ENCODE results near the gene RUSC2.
"Not testable (repeated sequence)": the region's sequence is repeated elsewhere in the genome, so short reads cannot be mapped to it uniquely, and the experiment has no call there.

The RUSC2 gene

GRCh38 chr9:35495984-35496383 lies 6.1 kb downstream of the RUSC2 start:
- no peak for DNase-seq (ENCODE audit: low read depth in 2 of 2)

GRCh38 chr9:35498245-35498644 lies 8.3 kb downstream of the RUSC2 start:
- not testable (repeated sequence) for DNase-seq (ENCODE audit: low read depth in 2 of 2)

DNA sequence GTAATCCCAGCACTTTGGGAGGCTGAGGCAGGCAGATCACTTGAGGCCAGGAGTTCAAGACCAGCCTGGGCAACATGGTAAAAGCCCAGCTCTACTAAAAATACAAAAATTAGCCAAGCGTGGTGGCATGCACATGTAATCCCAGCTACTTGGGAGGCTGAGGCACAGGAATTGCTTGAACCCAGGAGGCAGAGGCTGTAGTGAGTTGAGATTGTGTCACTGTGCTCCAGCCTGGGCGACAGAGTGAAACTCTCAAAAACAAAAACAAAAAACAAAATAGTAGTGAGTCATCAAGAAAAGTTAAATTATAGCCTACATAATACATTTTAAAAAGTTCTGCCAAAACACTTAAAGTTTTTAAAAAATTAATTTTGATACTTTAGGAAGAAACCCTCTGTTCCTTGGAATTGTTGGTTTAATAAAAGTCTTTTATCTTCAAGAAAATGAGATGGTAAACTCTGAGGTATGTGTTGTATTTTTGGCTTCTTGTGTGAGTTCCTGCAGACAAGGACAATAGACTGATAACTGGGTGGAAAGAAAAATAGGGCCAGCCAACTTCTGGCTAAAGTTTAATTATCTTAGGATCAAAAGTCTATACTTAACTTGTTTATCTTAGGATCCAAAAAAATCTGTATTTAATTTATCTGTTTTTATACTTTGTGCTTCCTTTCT lies 9.3 kb downstream of the RUSC2 start:
- DNase-seq (ENCODE audit: low read depth in 2 of 2): no peak

DNA sequence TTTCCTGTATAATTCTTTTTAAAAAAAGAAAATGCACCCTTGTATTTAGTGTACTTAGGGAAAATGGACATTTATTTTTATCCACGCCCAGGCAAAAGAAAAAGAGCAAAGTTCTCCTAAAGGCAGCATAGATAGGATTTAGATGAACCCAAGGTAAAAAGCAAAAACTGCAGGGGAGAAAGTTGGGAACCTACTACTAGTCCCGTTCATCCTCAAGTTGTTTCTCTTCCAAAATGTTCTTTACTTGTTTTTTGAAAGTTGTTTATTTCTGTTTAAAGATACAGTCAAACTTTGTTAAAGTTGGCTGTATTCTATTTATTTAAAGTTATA lies 9.8 kb downstream of the RUSC2 start:
- DNase-seq (ENCODE audit: low read depth in 2 of 2): no peak

GRCh38 chr9:35500130-35500748 lies 10.3 kb downstream of the RUSC2 start:
- no peak for DNase-seq (ENCODE audit: low read depth in 2 of 2)

DNA sequence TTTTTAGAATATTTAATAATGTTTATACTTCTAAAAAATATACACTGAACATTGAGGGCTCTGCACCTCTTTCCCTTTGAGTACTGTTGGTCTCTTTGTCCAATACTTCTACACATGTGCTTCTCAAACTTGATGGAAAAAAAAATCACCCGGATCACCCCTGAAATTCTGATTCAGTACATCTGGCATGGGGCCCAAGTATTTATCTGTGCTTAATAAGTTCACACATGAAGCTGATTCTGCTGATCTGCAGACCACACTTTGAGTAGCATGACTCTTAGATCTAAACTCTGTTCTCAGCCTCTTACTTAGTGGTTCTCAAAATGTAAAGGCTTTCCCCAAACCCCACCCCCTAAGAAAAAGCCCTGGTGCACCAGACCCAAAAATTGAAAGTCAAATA lies 12.0 kb downstream of the RUSC2 start:
- DNase-seq (ENCODE audit: low read depth in 2 of 2): no peak

- DNase-seq (ENCODE audit: low read depth in 2 of 2): no peak
These were observed 16.4 kb downstream of the RUSC2 start for GRCh38 chr9:35506359-35506758.

GRCh38 chr9:35508069-35508468 lies 18.2 kb downstream of the RUSC2 start:
- DNase-seq (ENCODE audit: low read depth in 2 of 2): no peak

DNA sequence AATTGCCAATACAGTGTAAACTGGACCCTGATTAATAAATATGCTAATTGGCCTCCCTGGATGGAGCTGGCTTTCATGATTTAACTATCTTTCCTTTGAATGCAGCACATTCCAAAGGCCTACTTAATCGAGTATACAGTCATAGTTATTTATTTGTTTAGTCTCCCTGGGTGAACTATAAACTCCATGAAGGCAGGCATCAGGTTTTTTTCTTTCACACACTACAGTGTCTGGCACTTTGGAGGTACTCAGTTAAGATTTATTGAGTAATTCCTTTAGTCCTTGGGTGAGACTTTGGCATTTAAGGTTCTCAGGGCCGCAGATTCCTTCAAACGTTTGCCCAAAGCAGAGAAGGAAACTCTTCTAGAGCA lies 20.5 kb downstream of the RUSC2 start:
- no peak for DNase-seq (ENCODE audit: low read depth in 2 of 2)

- DNase-seq (ENCODE audit: low read depth in 2 of 2): no peak
These were observed 21.0 kb downstream of the RUSC2 start for GRCh38 chr9:35510754-35511428.

DNA sequence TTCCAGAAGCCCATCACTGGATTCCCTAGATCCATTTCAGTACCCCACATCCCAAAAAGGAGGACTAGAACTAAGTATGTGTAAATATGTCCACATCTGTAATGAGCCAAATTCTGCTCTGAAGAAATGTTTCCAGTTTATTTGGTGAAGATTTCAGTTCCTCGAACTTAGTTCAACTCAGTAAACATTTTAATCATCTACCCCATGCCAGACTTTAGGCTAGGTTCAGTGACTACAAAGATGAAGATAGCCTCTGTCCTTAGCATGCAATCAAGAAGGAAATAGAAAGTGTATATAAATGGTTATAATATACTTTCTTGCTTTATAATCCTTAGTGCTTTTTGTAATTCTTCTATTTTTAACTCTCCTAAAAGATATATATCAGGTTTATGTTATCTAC lies 21.5 kb downstream of the RUSC2 start:
- no peak for DNase-seq (ENCODE audit: low read depth in 2 of 2)

- DNase-seq (ENCODE audit: low read depth in 2 of 2): no peak
These were observed 25.9 kb downstream of the RUSC2 start for GRCh38 chr9:35515766-35516165.

DNA sequence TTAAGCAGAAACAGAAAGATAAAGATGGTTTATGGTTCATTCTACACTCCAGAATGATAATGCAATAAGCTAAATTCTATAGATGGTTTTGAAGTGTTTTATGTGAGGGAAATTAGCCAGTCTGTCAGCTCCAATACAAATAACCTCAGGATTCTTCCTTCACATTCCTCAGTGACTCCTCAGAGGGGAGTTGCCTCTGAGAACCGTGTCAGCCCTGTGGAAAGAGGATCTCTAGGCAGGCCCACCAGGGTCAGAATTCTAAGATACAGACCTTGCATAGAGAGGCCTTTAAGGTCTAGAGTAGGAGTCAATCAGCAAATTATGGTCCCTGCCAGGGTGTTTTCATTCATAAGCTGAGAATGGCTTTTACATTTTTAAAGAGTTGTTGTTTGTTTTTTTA lies 26.6 kb downstream of the RUSC2 start:
- no peak for DNase-seq (ENCODE audit: low read depth in 2 of 2)

GRCh38 chr9:35517131-35517530 lies 27.2 kb downstream of the RUSC2 start:
- DNase-seq (ENCODE audit: low read depth in 2 of 2): no peak

GRCh38 chr9:35517552-35518224 lies 27.8 kb downstream of the RUSC2 start:
- DNase-seq (ENCODE audit: low read depth in 2 of 2): no peak

DNA sequence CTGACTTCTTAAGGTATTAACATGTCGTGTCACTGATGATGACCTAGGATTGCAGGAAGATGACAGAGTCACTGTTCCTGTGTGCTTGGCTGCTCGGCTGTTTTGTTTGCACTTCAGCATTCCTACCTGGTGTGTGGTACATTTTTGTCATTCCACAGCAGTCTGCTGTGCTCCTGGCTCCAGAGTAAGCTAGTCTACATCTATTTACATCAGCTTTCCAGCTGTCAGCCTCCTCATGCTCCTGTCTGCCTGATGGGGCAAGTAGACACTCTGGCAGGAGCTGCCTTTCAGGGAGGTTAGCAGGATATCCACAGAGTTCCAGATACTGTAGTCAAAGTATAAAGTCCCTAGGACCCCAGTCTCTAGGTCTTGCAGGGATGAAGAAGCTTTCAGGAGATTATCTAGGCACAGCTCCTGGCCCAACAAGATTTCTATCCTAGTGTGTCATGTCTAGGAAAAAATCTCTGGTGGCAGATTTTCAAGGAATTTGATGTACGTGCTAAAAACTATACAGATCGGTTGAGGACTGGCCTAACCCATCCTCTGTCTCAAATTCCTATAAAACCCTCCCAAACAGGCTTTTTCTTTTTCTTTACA lies 28.4 kb downstream of the RUSC2 start:
- no peak for DNase-seq (ENCODE audit: low read depth in 2 of 2)

- DNase-seq (ENCODE audit: low read depth in 2 of 2): no peak
These were observed 29.2 kb downstream of the RUSC2 start for GRCh38 chr9:35518981-35519679.

DNA sequence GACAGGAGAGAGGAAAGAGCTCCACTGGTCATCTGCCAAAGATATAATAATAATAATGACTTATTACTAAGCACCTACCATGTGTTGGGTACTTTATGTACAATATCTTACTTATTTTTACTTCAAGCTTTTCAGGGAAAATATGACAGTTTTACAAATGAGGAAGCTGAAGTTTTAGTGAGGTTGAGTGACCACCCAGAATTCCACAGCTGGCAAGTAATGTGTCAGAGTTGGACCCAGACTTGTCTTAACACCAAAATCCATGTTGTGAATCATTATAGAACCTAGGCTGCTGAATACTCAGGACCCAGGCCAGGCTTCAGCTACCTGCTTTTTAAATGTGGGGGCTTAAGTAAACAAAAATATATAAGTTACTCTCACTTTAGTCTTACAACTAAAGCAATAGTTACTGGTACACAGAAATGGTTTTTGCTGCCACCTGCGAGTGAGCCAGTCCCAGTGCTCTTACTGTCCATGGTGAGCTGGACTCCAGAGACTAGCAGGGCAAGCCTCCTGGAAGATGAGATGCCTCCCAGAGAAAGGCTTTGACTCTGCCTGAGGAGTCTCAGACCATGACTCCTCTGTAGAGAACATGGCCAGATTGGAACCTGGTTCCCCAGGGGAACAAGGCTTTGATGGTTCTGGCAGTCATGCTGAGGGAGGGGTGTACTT lies 29.9 kb downstream of the RUSC2 start:
- DNase-seq (ENCODE audit: low read depth in 2 of 2): no peak

DNA sequence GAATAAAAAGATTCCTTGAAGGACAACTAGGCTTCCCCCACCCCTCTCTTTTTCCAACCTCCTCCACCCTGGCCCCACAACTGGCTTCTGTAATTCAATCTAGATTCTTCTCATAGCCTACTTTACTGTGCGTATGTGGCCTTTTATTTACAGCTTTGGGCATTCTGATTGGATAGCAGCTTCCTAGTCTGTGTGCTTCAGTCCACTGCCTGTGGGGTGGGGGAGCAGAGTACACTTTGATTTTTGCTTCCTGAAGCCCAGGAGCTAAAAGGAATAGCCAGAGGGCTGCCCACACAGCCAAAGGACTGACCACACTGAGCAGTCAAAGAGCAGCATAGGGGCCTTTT lies 30.4 kb downstream of the RUSC2 start:
- DNase-seq (ENCODE audit: low read depth in 2 of 2): no peak

- no peak for DNase-seq (ENCODE audit: low read depth in 2 of 2)
These were observed 31.8 kb downstream of the RUSC2 start for GRCh38 chr9:35521708-35522107.

DNA sequence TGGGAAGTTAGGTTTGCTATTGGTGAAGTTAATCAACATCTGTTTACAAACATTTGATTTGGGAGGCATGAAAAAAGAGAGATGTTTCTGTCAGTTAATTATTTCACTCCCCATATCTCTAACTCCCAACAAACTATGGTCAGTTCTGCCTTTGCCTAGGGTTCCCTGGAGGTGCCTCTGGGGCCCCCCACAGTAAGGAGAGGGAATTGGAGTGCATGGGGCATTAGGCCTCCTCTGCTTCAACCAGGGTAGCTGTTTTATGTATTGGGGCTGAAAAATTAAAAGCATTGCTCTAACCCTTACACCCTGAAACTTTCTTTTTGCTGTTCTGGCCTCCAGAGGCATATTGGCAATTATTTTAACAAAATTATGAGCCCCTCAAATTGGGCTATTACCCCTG lies 32.3 kb downstream of the RUSC2 start:
- DNase-seq (ENCODE audit: low read depth in 2 of 2): no peak
